ENCODE data around the gene NGFR.

The NGFR gene

DNA sequence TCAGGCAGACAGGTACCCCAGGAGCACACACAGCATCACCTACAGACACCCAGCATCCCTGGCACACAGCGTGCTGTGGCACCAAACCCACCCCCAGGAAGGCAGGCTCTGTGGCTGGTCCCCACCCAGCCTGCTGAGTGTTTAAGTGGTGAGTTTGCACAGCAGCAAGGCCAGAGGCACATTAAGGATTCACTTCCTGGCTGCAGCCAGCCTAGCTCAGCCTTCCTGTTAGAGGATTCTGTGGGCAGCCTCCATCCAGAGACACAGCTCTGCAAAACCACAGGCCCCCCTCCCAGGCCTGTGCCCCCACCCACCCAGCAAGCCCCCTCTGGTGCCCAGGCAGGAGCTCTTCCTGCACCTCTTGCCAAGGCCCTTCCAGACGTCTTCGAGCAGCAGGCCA lies 44.4 kb upstream of the NGFR start:
- H3K79me2 ChIP-seq: no peaks in the 10 kb centered on the region
- no peak overlapping the region for H2AFZ ChIP-seq
- no peak overlapping the region for H3K4me3 ChIP-seq (ENCODE audit: low read depth, low read length)
- H3K27me3 ChIP-seq (ENCODE audit: control insufficient read depth, insufficient read depth, low read length): no peaks in the 10 kb centered on the region
- TF ChIP-seq, protein P1, sequence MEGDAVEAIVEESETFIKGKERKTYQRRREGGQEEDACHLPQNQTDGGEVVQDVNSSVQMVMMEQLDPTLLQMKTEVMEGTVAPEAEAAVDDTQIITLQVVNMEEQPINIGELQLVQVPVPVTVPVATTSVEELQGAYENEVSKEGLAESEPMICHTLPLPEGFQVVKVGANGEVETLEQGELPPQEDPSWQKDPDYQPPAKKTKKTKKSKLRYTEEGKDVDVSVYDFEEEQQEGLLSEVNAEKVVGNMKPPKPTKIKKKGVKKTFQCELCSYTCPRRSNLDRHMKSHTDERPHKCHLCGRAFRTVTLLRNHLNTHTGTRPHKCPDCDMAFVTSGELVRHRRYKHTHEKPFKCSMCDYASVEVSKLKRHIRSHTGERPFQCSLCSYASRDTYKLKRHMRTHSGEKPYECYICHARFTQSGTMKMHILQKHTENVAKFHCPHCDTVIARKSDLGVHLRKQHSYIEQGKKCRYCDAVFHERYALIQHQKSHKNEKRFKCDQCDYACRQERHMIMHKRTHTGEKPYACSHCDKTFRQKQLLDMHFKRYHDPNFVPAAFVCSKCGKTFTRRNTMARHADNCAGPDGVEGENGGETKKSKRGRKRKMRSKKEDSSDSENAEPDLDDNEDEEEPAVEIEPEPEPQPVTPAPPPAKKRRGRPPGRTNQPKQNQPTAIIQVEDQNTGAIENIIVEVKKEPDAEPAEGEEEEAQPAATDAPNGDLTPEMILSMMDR (IDR thresholded peaks at IDR 0.05): no peak
- no peak overlapping the region for H3K4me2 ChIP-seq (ENCODE audit: low read length)
- no peaks in the 10 kb centered on the region for H3K4me1 ChIP-seq
- no peaks in the 10 kb centered on the region for H3K9me3 ChIP-seq (ENCODE audit: control insufficient read depth, low read length)
- H3K9ac ChIP-seq: no peak overlapping the region
- no peaks in the 10 kb centered on the region for H3K36me3 ChIP-seq (ENCODE audit: control insufficient read depth, insufficient read depth, low read length)
- no peak overlapping the region for H3K27ac ChIP-seq

DNA sequence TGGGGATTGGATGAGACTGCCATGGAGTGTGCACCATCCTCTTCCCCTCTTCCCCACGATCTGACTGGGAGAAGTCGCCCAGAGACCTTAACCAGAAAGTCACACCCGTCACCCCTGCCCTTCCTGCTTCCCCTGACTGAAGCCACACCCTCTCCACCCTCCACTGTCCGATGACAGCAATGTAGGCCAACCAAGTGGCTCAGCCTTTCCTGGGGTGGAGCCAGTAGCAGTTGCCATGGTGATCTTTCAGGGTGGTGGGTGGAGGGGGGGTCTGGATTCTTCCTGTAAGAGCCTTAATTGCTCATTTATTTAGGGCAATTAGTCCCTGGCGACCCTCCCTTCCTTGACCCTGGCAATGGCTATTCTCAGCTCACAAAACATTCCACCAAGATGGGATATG lies 42.9 kb upstream of the NGFR start:
- Histone ChIP-seq H3K9ac (no peak overlapping the region), H3K9me3 (ENCODE audit: control insufficient read depth, low read length) (no peaks in the 10 kb centered on the region), H3K4me1 (no peaks in the 10 kb centered on the region), H3K79me2 (no peaks in the 10 kb centered on the region), H3K27me3 (ENCODE audit: control insufficient read depth, insufficient read depth, low read length) (no peaks in the 10 kb centered on the region), H3K4me3 (ENCODE audit: low read depth, low read length) (no peak overlapping the region), H3K27ac (no peak overlapping the region), H2AFZ (no peak overlapping the region), H3K4me2 (ENCODE audit: low read length) (no peak overlapping the region), H3K36me3 (ENCODE audit: control insufficient read depth, insufficient read depth, low read length) (no peaks in the 10 kb centered on the region)
- TF ChIP-seq, protein P1 (IDR thresholded peaks at IDR 0.05): no peak

DNA sequence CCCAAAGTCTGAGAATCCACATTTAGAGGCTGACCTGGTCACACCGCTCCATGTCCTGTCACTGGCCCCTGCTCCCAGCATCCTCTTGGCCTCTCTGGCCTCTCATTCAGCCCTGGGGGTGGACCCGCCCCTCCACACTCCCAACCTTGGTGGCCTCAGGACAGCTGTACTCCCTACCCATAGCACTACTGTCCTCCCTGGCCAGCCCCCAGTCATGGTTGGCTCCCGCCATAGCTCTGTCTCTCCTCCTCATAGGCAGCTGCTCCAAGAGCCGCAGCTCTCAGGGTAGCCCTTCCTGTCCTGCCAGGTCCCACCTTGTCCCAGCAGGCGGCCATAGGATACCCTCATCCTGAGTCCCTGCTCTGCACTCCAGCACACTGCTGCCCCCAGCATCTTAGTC lies 42.4 kb upstream of the NGFR start:
- Histone ChIP-seq H3K9me3 (ENCODE audit: control insufficient read depth, low read length) (no peaks in the 10 kb centered on the region), H3K27me3 (ENCODE audit: control insufficient read depth, insufficient read depth, low read length) (no peaks in the 10 kb centered on the region), H3K27ac (no peak overlapping the region), H3K4me1 (no peaks in the 10 kb centered on the region), H3K36me3 (ENCODE audit: control insufficient read depth, insufficient read depth, low read length) (no peaks in the 10 kb centered on the region), H3K4me3 (ENCODE audit: low read depth, low read length) (no peak overlapping the region), H3K9ac (no peak overlapping the region), H3K4me2 (ENCODE audit: low read length) (no peak overlapping the region), H2AFZ (no peak overlapping the region), H3K79me2 (no peaks in the 10 kb centered on the region)
- TF ChIP-seq, protein P1 (IDR thresholded peaks at IDR 0.05): no peak

DNA sequence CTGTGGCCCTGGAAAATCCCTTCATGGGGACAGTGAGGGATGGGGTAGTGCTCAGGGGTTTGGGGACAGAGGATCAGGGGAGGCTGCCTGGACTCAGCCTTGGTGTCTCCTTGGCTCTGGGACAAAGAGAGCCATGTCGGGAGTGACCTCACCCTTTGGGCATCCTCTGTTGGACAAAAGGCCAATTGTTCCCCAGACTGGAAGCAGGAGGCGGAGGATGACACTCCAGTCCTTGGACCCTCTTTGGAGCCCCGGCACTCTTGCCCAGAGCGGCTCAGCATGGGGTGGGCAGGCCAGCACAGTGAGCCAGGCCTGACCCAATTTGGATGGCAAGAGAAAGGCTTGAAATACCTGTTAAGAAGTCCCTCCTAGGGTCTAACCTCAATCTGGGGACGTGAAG lies 41.0 kb upstream of the NGFR start:
- Histone ChIP-seq H3K9ac (no peak overlapping the region), H2AFZ (no peak overlapping the region), H3K79me2 (no peaks in the 10 kb centered on the region), H3K27me3 (ENCODE audit: control insufficient read depth, insufficient read depth, low read length) (no peaks in the 10 kb centered on the region), H3K4me2 (ENCODE audit: low read length) (no peak overlapping the region), H3K27ac (no peak overlapping the region), H3K36me3 (ENCODE audit: control insufficient read depth, insufficient read depth, low read length) (no peaks in the 10 kb centered on the region), H3K4me3 (ENCODE audit: low read depth, low read length) (no peak overlapping the region), H3K9me3 (ENCODE audit: control insufficient read depth, low read length) (no peaks in the 10 kb centered on the region), H3K4me1 (no peaks in the 10 kb centered on the region)
- TF ChIP-seq, protein P1 (IDR thresholded peaks at IDR 0.05): no peak

DNA sequence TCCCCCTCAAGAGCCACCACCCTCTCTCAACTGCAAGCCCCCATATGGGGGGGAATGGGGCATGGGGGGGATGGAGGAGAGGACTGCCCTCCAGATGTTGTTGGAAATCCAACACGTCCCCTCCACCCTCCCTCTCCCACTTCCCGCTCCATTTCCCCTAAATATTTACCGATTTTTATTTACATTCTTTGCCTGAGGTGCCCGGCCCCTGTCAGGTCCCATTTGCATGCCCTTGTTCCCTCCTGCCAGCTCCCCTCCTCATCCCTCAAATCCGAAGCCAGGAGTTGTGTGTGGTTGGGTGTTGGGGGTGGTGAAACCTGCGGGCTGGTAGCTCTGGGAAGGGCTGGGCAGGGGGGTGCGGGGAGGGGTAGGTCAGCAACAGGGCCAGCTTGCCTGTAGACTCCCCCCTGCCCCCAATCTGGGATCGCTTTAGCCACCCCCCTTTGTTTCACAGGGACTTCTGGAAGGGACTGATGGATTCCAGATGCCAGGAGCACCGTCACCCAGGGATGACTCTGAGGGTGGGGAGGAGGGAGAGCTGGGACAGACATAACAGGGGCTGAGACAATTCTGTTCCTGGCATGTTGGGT lies 39.7 kb upstream of the NGFR start:
- no peak overlapping the region for H3K4me2 ChIP-seq (ENCODE audit: low read length)

More for the DNA sequence above, 39.7 kb upstream of the NGFR start:
- Histone ChIP-seq H3K9ac (no peak overlapping the region), H3K79me2 (no peaks in the 10 kb centered on the region), H3K4me1 (no peaks in the 10 kb centered on the region), H3K9me3 (ENCODE audit: control insufficient read depth, low read length) (no peaks in the 10 kb centered on the region), H3K36me3 (ENCODE audit: control insufficient read depth, insufficient read depth, low read length) (no peaks in the 10 kb centered on the region), H3K4me3 (ENCODE audit: low read depth, low read length) (no peak overlapping the region), H2AFZ (no peak overlapping the region), H3K27ac (no peak overlapping the region), H3K27me3 (ENCODE audit: control insufficient read depth, insufficient read depth, low read length) (no peaks in the 10 kb centered on the region)
- TF ChIP-seq, protein P1 (IDR thresholded peaks at IDR 0.05): no peak

All from parathyroid adenoma (tissue), 2 donors.